Measurements from ENCODE around the gene CD300LF.

DNA sequence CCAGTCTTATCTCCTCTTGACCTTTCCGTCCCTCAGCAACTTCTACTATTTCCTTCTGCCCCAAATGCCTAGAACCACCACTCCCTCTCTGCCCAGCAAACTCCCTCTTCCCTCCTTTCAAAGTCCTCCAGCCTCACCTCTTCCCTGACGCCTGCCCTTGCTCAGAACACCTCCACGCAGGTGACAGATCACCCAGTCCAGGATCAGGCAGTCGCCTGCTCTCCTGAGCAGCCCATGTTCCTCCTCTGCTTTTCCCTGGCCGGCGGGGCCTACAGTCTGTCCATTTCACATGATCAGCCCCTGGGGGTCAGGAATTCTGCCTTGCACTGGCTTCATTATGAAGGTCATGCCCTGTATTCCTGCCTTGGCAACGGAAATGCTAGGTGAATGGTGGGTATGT is 422 bp downstream of the CD300LF start:
- TF ChIP-seq, protein P1, sequence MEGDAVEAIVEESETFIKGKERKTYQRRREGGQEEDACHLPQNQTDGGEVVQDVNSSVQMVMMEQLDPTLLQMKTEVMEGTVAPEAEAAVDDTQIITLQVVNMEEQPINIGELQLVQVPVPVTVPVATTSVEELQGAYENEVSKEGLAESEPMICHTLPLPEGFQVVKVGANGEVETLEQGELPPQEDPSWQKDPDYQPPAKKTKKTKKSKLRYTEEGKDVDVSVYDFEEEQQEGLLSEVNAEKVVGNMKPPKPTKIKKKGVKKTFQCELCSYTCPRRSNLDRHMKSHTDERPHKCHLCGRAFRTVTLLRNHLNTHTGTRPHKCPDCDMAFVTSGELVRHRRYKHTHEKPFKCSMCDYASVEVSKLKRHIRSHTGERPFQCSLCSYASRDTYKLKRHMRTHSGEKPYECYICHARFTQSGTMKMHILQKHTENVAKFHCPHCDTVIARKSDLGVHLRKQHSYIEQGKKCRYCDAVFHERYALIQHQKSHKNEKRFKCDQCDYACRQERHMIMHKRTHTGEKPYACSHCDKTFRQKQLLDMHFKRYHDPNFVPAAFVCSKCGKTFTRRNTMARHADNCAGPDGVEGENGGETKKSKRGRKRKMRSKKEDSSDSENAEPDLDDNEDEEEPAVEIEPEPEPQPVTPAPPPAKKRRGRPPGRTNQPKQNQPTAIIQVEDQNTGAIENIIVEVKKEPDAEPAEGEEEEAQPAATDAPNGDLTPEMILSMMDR (conservative IDR thresholded peaks at IDR 0.05), result no peak
- no peak for TF ChIP-seq EZH2 (IDR thresholded peaks at IDR 0.05; ENCODE audit: low read depth)
